GM23248 (cell line): ENCODE data around the gene TMA7.

ENCODE experiments used
- EZH2 ChIP-seq: fragments of 200-600 bp; sonication (generic); IDR thresholded peaks from 2 replicates; pipeline ENCODE4 v1.6.1; 2018; ENCODE audit warnings: antibody characterized with exemption, mild to moderate bottlenecking; ENCODE audit not compliant: insufficient read depth, poor library complexity, severe bottlenecking
- EZH2phosphoT487 ChIP-seq: fragments of 200-600 bp; sonication (generic); IDR thresholded peaks from 2 replicates; pipeline ENCODE4 v1.6.1; 2018; ENCODE audit warnings: antibody characterized with exemption, moderate library complexity, mild to moderate bottlenecking, low read depth; ENCODE audit not compliant: insufficient read depth

- no peak for TF ChIP-seq EZH2phosphoT487
- no peak for TF ChIP-seq EZH2
Measured at GRCh38 chr3:48473617-48473952, 33.5 kb downstream of the TMA7 start.
